NCI-H1694 (cell line): ENCODE measurements around the gene TAS2R42.

ENCODE experiments used
- DNase-seq: peaks from one replicate; lab custom pipeline; 2025; lab: John Stamatoyannopoulos, UW

TAS2R42 gene

GRCh38 chr12:11144297-11144696 is 42.4 kb downstream of the TAS2R42 start:
- DNase-seq = no peak

GRCh38 chr12:11143352-11143751 is 43.4 kb downstream of the TAS2R42 start:
- no peak for DNase-seq

GRCh38 chr12:11136075-11136474 is 50.7 kb downstream of the TAS2R42 start:
- no peak for DNase-seq
